Glutamatergic neuron (in vitro differentiated cells): ENCODE data around the gene ZNF253. TPM values are rescaled to one million over a fixed set of nuclear protein-coding genes. Genes with fewer than 3 reads are reported as not detected.
"Not testable (repeated sequence)": the region's sequence is repeated elsewhere in the genome, so short reads cannot be mapped to it uniquely, and the experiment has no call there.

ENCODE experiments used
- DNase-seq: peaks from one replicate; pipeline ENCODE4 v3.0.0; 2022
- H3K27ac Mint-ChIP-seq: one replicate; pipeline ENCODE4 v1.8.0; 2020; ENCODE audit warnings: mild to moderate bottlenecking, mixed read lengths, inconsistent platforms; ENCODE audit not compliant: unreplicated experiment
- H3K27me3 Mint-ChIP-seq: one replicate; pipeline ENCODE4 v1.8.0; 2020; ENCODE audit warnings: mild to moderate bottlenecking, moderate library complexity, mixed read lengths, inconsistent platforms; ENCODE audit not compliant: unreplicated experiment
- H3K36me3 Mint-ChIP-seq: one replicate; pipeline ENCODE4 v1.8.0; 2020; ENCODE audit warnings: mild to moderate bottlenecking, mixed read lengths, inconsistent platforms; ENCODE audit not compliant: unreplicated experiment
- H3K4me1 Mint-ChIP-seq: one replicate; pipeline ENCODE4 v1.8.0; 2020; ENCODE audit warnings: mild to moderate bottlenecking, low read depth, mixed read lengths, inconsistent platforms; ENCODE audit not compliant: unreplicated experiment
- H3K4me3 Mint-ChIP-seq: one replicate; pipeline ENCODE4 v1.8.0; 2020; ENCODE audit warnings: mild to moderate bottlenecking, mixed read lengths, inconsistent platforms; ENCODE audit not compliant: unreplicated experiment
- H3K9me3 Mint-ChIP-seq: one replicate; pipeline ENCODE4 v1.8.0; 2020; ENCODE audit warnings: mild to moderate bottlenecking, moderate library complexity, mixed read lengths, inconsistent platforms; ENCODE audit not compliant: unreplicated experiment
- total RNA-seq: library from RNA; stranded (reverse); fragmentation: NEBNext Ultra II Directional; extraction: Animal tissue kit (Norgen Biotek cat#: 25700); gene quantifications from one replicate; pipeline ENCODE4 v1.2.1, GENCODE V29; 2021; ENCODE audit not compliant: unreplicated experiment
- TF ChIP-seq, protein P1 (sequence below): fragments of 200-600 bp; sonication (generic); IDR thresholded peaks from one replicate; pipeline ENCODE4 v1.5.0; 2021; ENCODE audit not compliant: partially characterized antibody, unreplicated experiment

The ZNF253 gene
- total RNA-seq, 1 donor from 2014 or later: 56.0 TPM

DNA sequence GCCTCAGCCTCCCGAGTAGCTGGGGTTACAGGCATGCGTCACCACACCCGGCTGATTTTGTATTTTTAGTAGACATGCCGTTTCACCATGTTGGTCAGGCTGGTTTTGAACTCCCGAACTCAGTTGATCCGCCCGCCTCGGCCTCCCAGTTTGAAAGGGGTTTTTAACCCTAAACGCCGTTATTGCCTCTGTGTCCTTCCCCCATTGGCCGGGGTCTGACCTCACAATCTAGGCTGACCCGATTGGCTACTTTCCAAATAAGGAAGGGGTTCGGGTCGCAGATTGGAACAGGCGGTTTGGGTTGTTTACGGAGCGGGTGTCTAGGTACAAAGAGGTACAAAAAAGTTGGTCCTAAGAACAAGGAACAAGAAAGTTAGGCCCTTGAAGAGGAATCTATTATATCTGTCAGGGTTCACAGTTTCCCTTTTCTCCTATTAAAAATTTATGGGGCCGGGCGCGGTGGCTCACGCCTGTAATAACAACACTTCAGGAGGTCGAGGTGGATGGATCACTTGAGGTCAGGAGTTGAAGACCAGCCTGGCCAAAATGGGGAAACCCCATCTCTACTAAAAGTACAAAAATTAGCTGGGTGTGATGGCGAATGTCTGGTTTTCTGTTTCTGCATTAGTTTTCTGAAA, 1.0 kb downstream of the ZNF253 start:
- no peaks in the 10 kb centered on the region for H3K36me3 Mint-ChIP-seq
- peak overlapping the region; percentile 100 for H3K4me3 Mint-ChIP-seq
- peaks cover 21% of the 10 kb centered on the region for H3K9me3 Mint-ChIP-seq
- TF ChIP-seq, protein P1, sequence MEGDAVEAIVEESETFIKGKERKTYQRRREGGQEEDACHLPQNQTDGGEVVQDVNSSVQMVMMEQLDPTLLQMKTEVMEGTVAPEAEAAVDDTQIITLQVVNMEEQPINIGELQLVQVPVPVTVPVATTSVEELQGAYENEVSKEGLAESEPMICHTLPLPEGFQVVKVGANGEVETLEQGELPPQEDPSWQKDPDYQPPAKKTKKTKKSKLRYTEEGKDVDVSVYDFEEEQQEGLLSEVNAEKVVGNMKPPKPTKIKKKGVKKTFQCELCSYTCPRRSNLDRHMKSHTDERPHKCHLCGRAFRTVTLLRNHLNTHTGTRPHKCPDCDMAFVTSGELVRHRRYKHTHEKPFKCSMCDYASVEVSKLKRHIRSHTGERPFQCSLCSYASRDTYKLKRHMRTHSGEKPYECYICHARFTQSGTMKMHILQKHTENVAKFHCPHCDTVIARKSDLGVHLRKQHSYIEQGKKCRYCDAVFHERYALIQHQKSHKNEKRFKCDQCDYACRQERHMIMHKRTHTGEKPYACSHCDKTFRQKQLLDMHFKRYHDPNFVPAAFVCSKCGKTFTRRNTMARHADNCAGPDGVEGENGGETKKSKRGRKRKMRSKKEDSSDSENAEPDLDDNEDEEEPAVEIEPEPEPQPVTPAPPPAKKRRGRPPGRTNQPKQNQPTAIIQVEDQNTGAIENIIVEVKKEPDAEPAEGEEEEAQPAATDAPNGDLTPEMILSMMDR: no peak
- peaks cover 10% of the 10 kb centered on the region for H3K27me3 Mint-ChIP-seq
- peaks cover 14% of the 10 kb centered on the region for H3K4me1 Mint-ChIP-seq
- DNase-seq: peak; percentile 74
- H3K27ac Mint-ChIP-seq: peak overlapping the region; percentile 100

DNA sequence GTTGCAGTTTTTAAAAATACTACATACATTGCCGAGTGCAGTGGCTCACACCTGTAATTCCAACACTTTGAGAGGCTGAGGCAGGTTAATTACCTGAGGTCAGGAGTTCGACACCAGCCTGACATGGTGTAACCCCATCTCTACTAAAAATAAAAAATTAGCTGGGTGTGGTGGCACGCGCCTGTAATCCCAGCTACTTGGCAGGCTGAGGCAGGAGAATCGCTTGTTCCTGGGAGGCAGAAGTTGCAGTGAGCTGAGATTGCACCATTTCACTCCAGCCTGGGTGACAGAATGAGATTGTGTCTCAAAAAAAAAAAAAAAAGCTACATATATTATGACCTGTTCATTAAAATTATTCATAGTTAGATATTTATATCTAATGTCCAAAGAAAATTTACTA, 4.4 kb downstream of the ZNF253 start:
- not testable (repeated sequence) for H3K4me3 Mint-ChIP-seq, H3K36me3 Mint-ChIP-seq, H3K27ac Mint-ChIP-seq, DNase-seq
- Mint-ChIP-seq H3K4me1 (peaks cover 19% of the 10 kb centered on the region), H3K9me3 (peaks cover 20% of the 10 kb centered on the region), H3K27me3 (peaks cover 10% of the 10 kb centered on the region)

DNA sequence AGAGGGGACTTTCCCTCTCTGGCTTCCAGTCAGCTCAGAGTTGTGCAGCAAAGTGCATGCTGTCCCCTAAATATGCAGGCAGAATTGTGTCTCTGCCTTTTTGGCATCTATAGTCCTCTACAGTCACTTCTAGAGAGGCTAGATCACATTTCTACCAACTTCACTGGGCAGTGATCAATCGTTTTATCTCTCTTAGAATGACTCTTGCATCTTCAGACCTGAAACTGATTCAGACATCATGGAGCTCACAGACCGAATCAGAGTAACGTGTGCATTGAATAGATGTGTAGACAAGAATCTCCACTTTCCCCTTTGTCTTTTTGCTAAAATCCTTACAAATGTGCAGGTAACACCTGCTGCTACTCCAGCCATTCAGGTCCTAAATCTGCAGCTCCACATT, 6.2 kb downstream of the ZNF253 start:
- Mint-ChIP-seq H3K27ac (no peak overlapping the region), H3K4me1 (peaks cover 29% of the 10 kb centered on the region), H3K27me3 (no peaks in the 10 kb centered on the region), H3K4me3 (peak overlapping the region; percentile 62), H3K9me3 (peaks cover 6% of the 10 kb centered on the region), H3K36me3 (no peaks in the 10 kb centered on the region)
- DNase-seq: no peak
- TF ChIP-seq, protein P1: no peak

DNA sequence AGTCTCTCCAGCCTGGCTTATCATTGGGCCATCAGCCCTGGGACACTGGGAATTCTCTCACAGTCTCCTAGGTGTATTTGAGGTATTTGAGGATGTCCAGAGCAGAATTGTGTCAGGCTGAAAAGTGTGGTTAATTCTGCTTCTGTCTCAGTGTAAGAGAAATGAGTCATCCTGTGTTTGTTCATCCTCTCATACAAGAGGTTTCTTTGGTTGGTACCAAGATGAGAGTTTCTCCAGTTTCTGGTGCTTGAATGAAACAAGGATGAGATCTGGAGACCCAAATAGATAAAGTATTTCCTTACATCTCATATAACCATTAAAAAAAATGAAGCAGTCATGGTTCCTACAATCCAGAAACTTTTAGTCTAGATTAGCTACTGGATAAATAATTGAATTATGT, 7.7 kb downstream of the ZNF253 start:
- H3K4me1 Mint-ChIP-seq: peaks cover 32% of the 10 kb centered on the region
- H3K36me3 Mint-ChIP-seq: no peaks in the 10 kb centered on the region
- DNase-seq: no peak
- no peaks in the 10 kb centered on the region for H3K27me3 Mint-ChIP-seq
- H3K9me3 Mint-ChIP-seq: no peaks in the 10 kb centered on the region
- no peak overlapping the region for H3K27ac Mint-ChIP-seq
- TF ChIP-seq, protein P1: no peak
- H3K4me3 Mint-ChIP-seq: no peak overlapping the region

GRCh38 chr19:19877724-19878123, 12.0 kb downstream of the ZNF253 start:
- Mint-ChIP-seq H3K9me3 (no peaks in the 10 kb centered on the region), H3K27ac (peak overlapping the region; percentile 19), H3K27me3 (no peaks in the 10 kb centered on the region), H3K36me3 (peaks cover 12% of the 10 kb centered on the region), H3K4me3 (no peak overlapping the region), H3K4me1 (peaks cover 13% of the 10 kb centered on the region)
- TF ChIP-seq, protein P1: no peak
- no peak for DNase-seq
